ENCODE data around the gene RNF167. TPM values are rescaled to one million over a fixed set of nuclear protein-coding genes. Genes with fewer than 3 reads are reported as not detected.

RNF167 gene
- polyA plus RNA-seq, 1 donor (not counting 4 experiments of a cell fraction or from before 2014, with no cell fraction given), result 101 TPM

DNA sequence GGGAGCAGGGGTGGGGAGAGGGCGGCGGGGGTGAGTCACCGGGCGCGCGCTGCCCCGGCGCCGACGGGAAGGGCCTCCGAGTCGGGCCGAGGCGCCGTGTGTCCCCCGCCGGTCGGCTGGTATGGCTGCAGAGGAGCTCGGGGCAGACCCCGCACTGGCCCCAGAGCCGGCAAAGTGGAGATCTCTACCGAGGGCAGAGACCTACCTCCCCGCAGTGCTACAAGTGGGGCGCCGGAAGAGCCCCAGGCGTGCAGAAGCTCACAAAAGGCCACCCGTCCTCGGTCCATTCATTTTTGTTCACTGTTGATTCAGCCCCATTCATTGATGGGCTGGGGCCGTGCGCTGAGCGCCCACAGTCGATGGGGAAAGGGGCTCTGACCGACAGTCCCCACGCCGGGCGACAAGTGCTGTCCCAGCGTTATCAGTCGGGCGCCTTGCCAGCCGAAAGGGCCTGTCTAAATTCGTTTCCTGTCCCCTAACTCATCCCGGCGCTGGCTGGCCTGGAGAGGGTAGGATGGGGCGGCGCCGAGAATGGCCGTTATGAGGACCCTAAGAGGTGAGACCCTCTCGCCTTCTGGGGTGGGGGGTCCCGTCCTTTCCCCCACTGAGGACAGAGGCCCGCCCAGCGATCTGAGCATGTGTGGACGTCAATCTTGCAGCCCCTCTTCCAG is 10.1 kb downstream of the RNF167 start:
- H3K9me3 ChIP-seq (ENCODE audit: control insufficient read depth, low read depth, low read length), result no peaks in the 10 kb centered on the region
- peaks cover 27% of the 10 kb centered on the region for H3K4me1 ChIP-seq (ENCODE audit: control insufficient read depth, extremely low read depth, insufficient read depth, low read length)
- peak overlapping the region; percentile 63 for H2AFZ ChIP-seq (ENCODE audit: control insufficient read depth, low read length)
- dilution Hi-C loops (cut with MboI; ENCODE audit: extremely low pct_ligation_motif_present, low sequenced_read_pairs), result no loop called here
- peak overlapping the region; percentile 74 for H3K27ac ChIP-seq (ENCODE audit: control insufficient read depth, insufficient read depth, low read length)
- H3K79me2 ChIP-seq (ENCODE audit: control insufficient read depth, insufficient read depth, low read length), result peaks cover 29% of the 10 kb centered on the region
- no peaks in the 10 kb centered on the region for H3K27me3 ChIP-seq (ENCODE audit: control insufficient read depth, extremely low read depth, insufficient read depth, low read length)
- H4K20me1 ChIP-seq (ENCODE audit: control insufficient read depth, extremely low read depth, insufficient read depth, low read length), result peaks cover 11% of the 10 kb centered on the region
- H3K36me3 ChIP-seq (ENCODE audit: control insufficient read depth in 2 of 2, extremely low read depth in 1 of 2, insufficient read depth in 2 of 2, low read length in 2 of 2), result peaks cover 12 to 18% of the 10 kb centered on the region in 2 experiments
- FAIRE-seq (no peak), DNase-seq (ENCODE audit: low read depth, low spot score) (no peak)
- TF ChIP-seq EZH2 (IDR thresholded peaks at IDR 0.05; ENCODE audit: low read length) (no peak), CTCF (optimal IDR thresholded peaks at IDR 0.05 in 1 of 3, IDR thresholded peaks at IDR 0.05 in 1 of 3, conservative IDR thresholded peaks at IDR 0.05 in 1 of 3; ENCODE audit: extremely low read depth in 1 of 3, insufficient read depth in 2 of 3, low read length in 3 of 3) (no peak)
- peak overlapping the region; percentile 73 for H3K9ac ChIP-seq (ENCODE audit: control insufficient read depth, extremely low read depth, insufficient read depth, low read length)
- peak overlapping the region; percentile 74 for H3K4me2 ChIP-seq (ENCODE audit: control insufficient read depth, extremely low read depth, insufficient read depth, low read depth, low read length)
- peak overlapping the region; percentile 21 to 62 (median 38) for H3K4me3 ChIP-seq (ENCODE audit: control insufficient read depth in 2 of 3, extremely low read depth in 1 of 3, insufficient read depth in 2 of 3, low read depth in 1 of 3, low read length in 3 of 3)
- H3K9me1 ChIP-seq (ENCODE audit: control insufficient read depth, extremely low read depth, insufficient read depth, low read length), result peaks cover 2% of the 10 kb centered on the region

GRCh38 chr17:4950746-4951204 is 10.7 kb downstream of the RNF167 start, which contains the start of gene ENO3:
TSS of gene ENO3 (plus strand) at chr17:4951119. CDS start at chr17:4951830, 711 bp downstream.
- Histone ChIP-seq H3K36me3 (ENCODE audit: control insufficient read depth in 2 of 2, extremely low read depth in 1 of 2, insufficient read depth in 2 of 2, low read length in 2 of 2) (peaks cover 8 to 16% of the 10 kb centered on the region in 2 experiments), H3K27me3 (ENCODE audit: control insufficient read depth, extremely low read depth, insufficient read depth, low read length) (no peaks in the 10 kb centered on the region), H3K9me1 (ENCODE audit: control insufficient read depth, extremely low read depth, insufficient read depth, low read length) (peaks cover 2% of the 10 kb centered on the region), H3K4me3 (ENCODE audit: control insufficient read depth in 2 of 3, extremely low read depth in 1 of 3, insufficient read depth in 2 of 3, low read depth in 1 of 3, low read length in 3 of 3) (peak within 1 kb of the TSS; percentile 21 to 62 (median 38)), H2AFZ (ENCODE audit: control insufficient read depth, low read length) (peak within 1 kb of the TSS; percentile 63), H3K9me3 (ENCODE audit: control insufficient read depth, low read depth, low read length) (no peaks in the 10 kb centered on the region), H3K79me2 (ENCODE audit: control insufficient read depth, insufficient read depth, low read length) (peaks cover 23% of the 10 kb centered on the region), H3K27ac (ENCODE audit: control insufficient read depth, insufficient read depth, low read length) (peak within 1 kb of the TSS; percentile 74), H3K4me2 (ENCODE audit: control insufficient read depth, extremely low read depth, insufficient read depth, low read depth, low read length) (peak within 1 kb of the TSS; percentile 74), H3K4me1 (ENCODE audit: control insufficient read depth, extremely low read depth, insufficient read depth, low read length) (peaks cover 21% of the 10 kb centered on the region), H3K9ac (ENCODE audit: control insufficient read depth, extremely low read depth, insufficient read depth, low read length) (peak within 1 kb of the TSS; percentile 73), H4K20me1 (ENCODE audit: control insufficient read depth, extremely low read depth, insufficient read depth, low read length) (peaks cover 11% of the 10 kb centered on the region)
- dilution Hi-C loops (cut with MboI; ENCODE audit: extremely low pct_ligation_motif_present, low sequenced_read_pairs), result no loop called here
- DNase-seq (ENCODE audit: low read depth, low spot score), result no peak
- no peak for FAIRE-seq
- TF ChIP-seq CTCF (optimal IDR thresholded peaks at IDR 0.05 in 1 of 3, IDR thresholded peaks at IDR 0.05 in 1 of 3, conservative IDR thresholded peaks at IDR 0.05 in 1 of 3; ENCODE audit: extremely low read depth in 1 of 3, insufficient read depth in 2 of 3, low read length in 3 of 3) (no peak), EZH2 (IDR thresholded peaks at IDR 0.05; ENCODE audit: low read length) (no peak)

Measured in keratinocyte (primary cell).